Activated CD8-positive, alpha-beta memory T cell treated with anti-CD3 and anti-CD28 coated beads for 24 hours (primary cell): Measurements from ENCODE around the gene STRBP.
"Not testable (repeated sequence)": the region's sequence is repeated elsewhere in the genome, so short reads cannot be mapped to it uniquely, and the experiment has no call there.

Experiments
- DNase-seq: peaks from one replicate; pipeline ENCODE4 v3.0.0-alpha.2; 2020

Gene STRBP

GRCh38 chr9:123186029-123186428 lies 82.4 kb downstream of the STRBP start:
- DNase-seq: not testable (repeated sequence)

GRCh38 chr9:123176949-123177348 lies 91.4 kb downstream of the STRBP start:
- DNase-seq: no peak

GRCh38 chr9:123175854-123176629 lies 92.3 kb downstream of the STRBP start:
- no peak for DNase-seq

GRCh38 chr9:123174887-123175518 lies 93.4 kb downstream of the STRBP start:
- no peak for DNase-seq

- DNase-seq: no peak
Observed at GRCh38 chr9:123174079-123174478, 94.3 kb downstream of the STRBP start.

GRCh38 chr9:123169926-123170325 lies 98.5 kb downstream of the STRBP start:
- DNase-seq: no peak

GRCh38 chr9:123168586-123168985 lies 99.8 kb downstream of the STRBP start:
- DNase-seq: no peak

GRCh38 chr9:123167474-123167873 lies 100.9 kb downstream of the STRBP start:
- no peak for DNase-seq

- DNase-seq: no peak
Observed at GRCh38 chr9:123165813-123166212, 102.6 kb downstream of the STRBP start.

GRCh38 chr9:123164285-123164684 lies 104.1 kb downstream of the STRBP start:
- DNase-seq: no peak

GRCh38 chr9:123162791-123163345 lies 105.5 kb downstream of the STRBP start:
- no peak for DNase-seq

GRCh38 chr9:123162360-123162759 lies 106.0 kb downstream of the STRBP start:
- DNase-seq: no peak

- DNase-seq: no peak
Observed at GRCh38 chr9:123157221-123157620, 111.2 kb downstream of the STRBP start.

- no peak for DNase-seq
Observed at GRCh38 chr9:123150708-123151503, 117.5 kb downstream of the STRBP start.

- no peak for DNase-seq
Observed at GRCh38 chr9:123149067-123149466, 119.3 kb downstream of the STRBP start.

- DNase-seq: no peak
Observed at GRCh38 chr9:123138163-123138562, 130.2 kb downstream of the STRBP start.

GRCh38 chr9:123135430-123135829 lies 133.0 kb downstream of the STRBP start:
- no peak for DNase-seq

GRCh38 chr9:123132696-123133095 lies 135.7 kb downstream of the STRBP start:
- no peak for DNase-seq

GRCh38 chr9:123131993-123132392 lies 136.4 kb downstream of the STRBP start:
- DNase-seq: no peak

GRCh38 chr9:123131258-123131657 lies 137.1 kb downstream of the STRBP start:
- DNase-seq: no peak

- no peak for DNase-seq
Observed at GRCh38 chr9:123129423-123129822, 139.0 kb downstream of the STRBP start.

- DNase-seq: no peak
Observed at GRCh38 chr9:123128591-123128990, 139.8 kb downstream of the STRBP start.

- no peak for DNase-seq
Observed at GRCh38 chr9:123127512-123128075, 140.8 kb downstream of the STRBP start.
